ENCODE data around the gene IL17RE.
"Not testable (repeated sequence)": the region's sequence is repeated elsewhere in the genome, so short reads cannot be mapped to it uniquely, and the experiment has no call there.

The IL17RE gene

GRCh38 chr3:9864200-9864927 lies 38.3 kb upstream of the IL17RE start:
- Histone ChIP-seq H3K4me3 (ENCODE audit: low read length) (no peak overlapping the region), H3K27ac (ENCODE audit: low read length) (no peak overlapping the region), H3K4me2 (ENCODE audit: low read length) (no peak overlapping the region), H3K9me3 (ENCODE audit: insufficient read depth, low read length) (no peaks in the 10 kb centered on the region), H3K79me2 (ENCODE audit: low read length) (no peaks in the 10 kb centered on the region), H4K20me1 (ENCODE audit: insufficient read depth, low read length) (no peaks in the 10 kb centered on the region), H3K4me1 (ENCODE audit: low read length) (no peaks in the 10 kb centered on the region), H2AFZ (ENCODE audit: low read depth, low read length) (no peak overlapping the region), H3K36me3 (replicated peaks; ENCODE audit: low read depth, low read length) (no peaks in the 10 kb centered on the region), H3K27me3 (ENCODE audit: low read depth, low read length) (no peaks in the 10 kb centered on the region), H3K9ac (ENCODE audit: low read length) (no peak overlapping the region)
- TF ChIP-seq EZH2phosphoT487 (IDR thresholded peaks at IDR 0.05; ENCODE audit: low read depth) (no peak), CTCF (IDR thresholded peaks at IDR 0.05; ENCODE audit: low read depth, low read length) (no peak)

- H3K4me1 ChIP-seq (ENCODE audit: low read length); H4K20me1 ChIP-seq (ENCODE audit: insufficient read depth, low read length); H3K9ac ChIP-seq (ENCODE audit: low read length); H3K79me2 ChIP-seq (ENCODE audit: low read length); H3K4me2 ChIP-seq (ENCODE audit: low read length); H2AFZ ChIP-seq (ENCODE audit: low read depth, low read length); H3K27ac ChIP-seq (ENCODE audit: low read length); H3K27me3 ChIP-seq (ENCODE audit: low read depth, low read length); H3K36me3 ChIP-seq (replicated peaks; ENCODE audit: low read depth, low read length); H3K4me3 ChIP-seq (ENCODE audit: low read length); H3K9me3 ChIP-seq (ENCODE audit: insufficient read depth, low read length): not testable (repeated sequence)
Observed at GRCh38 chr3:9865125-9865637, 37.5 kb upstream of the IL17RE start.

GRCh38 chr3:9866639-9867038 lies 36.0 kb upstream of the IL17RE start:
- Histone ChIP-seq H2AFZ (ENCODE audit: low read depth, low read length) (no peak overlapping the region), H3K27ac (ENCODE audit: low read length) (no peak overlapping the region), H3K79me2 (ENCODE audit: low read length) (no peaks in the 10 kb centered on the region), H3K4me3 (ENCODE audit: low read length) (no peak overlapping the region), H3K9ac (ENCODE audit: low read length) (no peak overlapping the region), H3K9me3 (ENCODE audit: insufficient read depth, low read length) (no peaks in the 10 kb centered on the region), H3K4me2 (ENCODE audit: low read length) (no peak overlapping the region), H3K36me3 (replicated peaks; ENCODE audit: low read depth, low read length) (no peaks in the 10 kb centered on the region), H4K20me1 (ENCODE audit: insufficient read depth, low read length) (no peaks in the 10 kb centered on the region), H3K4me1 (ENCODE audit: low read length) (no peaks in the 10 kb centered on the region), H3K27me3 (ENCODE audit: low read depth, low read length) (no peaks in the 10 kb centered on the region)
- TF ChIP-seq EZH2phosphoT487 (IDR thresholded peaks at IDR 0.05; ENCODE audit: low read depth) (no peak), CTCF (IDR thresholded peaks at IDR 0.05; ENCODE audit: low read depth, low read length) (no peak)

- no peaks in the 10 kb centered on the region for H3K4me1 ChIP-seq (ENCODE audit: low read length)
- H3K27me3 ChIP-seq (ENCODE audit: low read depth, low read length): no peaks in the 10 kb centered on the region
- H3K9me3 ChIP-seq (ENCODE audit: insufficient read depth, low read length): no peaks in the 10 kb centered on the region
- no peak for TF ChIP-seq CTCF (IDR thresholded peaks at IDR 0.05; ENCODE audit: low read depth, low read length)
- no peak for TF ChIP-seq EZH2phosphoT487 (IDR thresholded peaks at IDR 0.05; ENCODE audit: low read depth)
- H3K4me3 ChIP-seq (ENCODE audit: low read length): no peak overlapping the region
- no peak overlapping the region for H2AFZ ChIP-seq (ENCODE audit: low read depth, low read length)
- H3K9ac ChIP-seq (ENCODE audit: low read length): no peak overlapping the region
- no peaks in the 10 kb centered on the region for H3K79me2 ChIP-seq (ENCODE audit: low read length)
- H3K36me3 ChIP-seq (replicated peaks; ENCODE audit: low read depth, low read length): no peaks in the 10 kb centered on the region
- H3K4me2 ChIP-seq (ENCODE audit: low read length): no peak overlapping the region
- H3K27ac ChIP-seq (ENCODE audit: low read length): no peak overlapping the region
- H4K20me1 ChIP-seq (ENCODE audit: insufficient read depth, low read length): no peaks in the 10 kb centered on the region
Observed at GRCh38 chr3:9867106-9867505, 35.5 kb upstream of the IL17RE start.

Measured in OCI-LY3 (cell line).